ENCODE results near the gene HSFY2.
"Not testable (repeated sequence)": the region's sequence is repeated elsewhere in the genome, so short reads cannot be mapped to it uniquely, and the experiment has no call there.

Gene HSFY2

GRCh38 chrY:18773635-18774034, at the start of gene HSFY2:
Gene HSFY2, minus strand, starts transcription at chrY:18773735. Its CDS starts 117 bp downstream, at chrY:18773618.
- DNase-seq (ENCODE audit: low read depth), result not testable (repeated sequence)

GRCh38 chrY:18815751-18816150, 42.2 kb upstream of the HSFY2 start:
- DNase-seq (ENCODE audit: low read depth), result not testable (repeated sequence)

- not testable (repeated sequence) for DNase-seq (ENCODE audit: low read depth)
These were observed 15.3 kb upstream of the HSFY2 start for GRCh38 chrY:18788757-18789406.

GRCh38 chrY:18754077-18754476, 19.5 kb downstream of the HSFY2 start:
- DNase-seq (ENCODE audit: low read depth), result not testable (repeated sequence)

GRCh38 chrY:18753133-18753815, 20.3 kb downstream of the HSFY2 start:
- not testable (repeated sequence) for DNase-seq (ENCODE audit: low read depth)

- DNase-seq (ENCODE audit: low read depth), result not testable (repeated sequence)
These were observed 49.8 kb downstream of the HSFY2 start for GRCh38 chrY:18723714-18724113.
